Measurements from ENCODE around the gene CHRDL1. TPM values are rescaled to one million over a fixed set of nuclear protein-coding genes. Genes with fewer than 3 reads are reported as not detected.
"Not testable (repeated sequence)": the region's sequence is repeated elsewhere in the genome, so short reads cannot be mapped to it uniquely, and the experiment has no call there.

The CHRDL1 gene
- total RNA-seq, 1 donor from 2014 or later: not detected

GRCh38 chrX:110671068-110671803, 124.4 kb downstream of the CHRDL1 start:
- intact Hi-C loops (cut with micrococcal nuclease): no loop called here
- no peak for TF ChIP-seq CTCF (IDR thresholded peaks at IDR 0.05)
- H3K36me3 Mint-ChIP-seq (ENCODE audit: low read depth): no peaks in the 10 kb centered on the region
- H3K9me3 Mint-ChIP-seq: no peaks in the 10 kb centered on the region
- no peaks in the 10 kb centered on the region for H3K4me1 Mint-ChIP-seq
- H3K27me3 Mint-ChIP-seq: no peaks in the 10 kb centered on the region
- DNase-seq (no peak), ATAC-seq (ENCODE audit: low read depth) (no peak)
- H3K27ac Mint-ChIP-seq: no peak overlapping the region
- POLR2A ChIA-PET: no interaction called here
- no peak overlapping the region for H3K4me3 Mint-ChIP-seq
- CTCF ChIA-PET: no interaction called here

GRCh38 chrX:110669572-110669971, 126.0 kb downstream of the CHRDL1 start:
- intact Hi-C loops (cut with micrococcal nuclease): no loop called here
- H3K27me3 Mint-ChIP-seq: no peaks in the 10 kb centered on the region
- ChIA-PET POLR2A (no interaction called here), CTCF (no interaction called here)
- H3K36me3 Mint-ChIP-seq (ENCODE audit: low read depth): no peaks in the 10 kb centered on the region
- no peaks in the 10 kb centered on the region for H3K4me1 Mint-ChIP-seq
- ATAC-seq (ENCODE audit: low read depth): no peak
- TF ChIP-seq CTCF (IDR thresholded peaks at IDR 0.05): no peak
- H3K9me3 Mint-ChIP-seq: no peaks in the 10 kb centered on the region
- no peak overlapping the region for H3K27ac Mint-ChIP-seq
- no peak overlapping the region for H3K4me3 Mint-ChIP-seq
- DNase-seq: no peak

- Mint-ChIP-seq H3K27me3 (no peaks in the 10 kb centered on the region), H3K27ac (no peak overlapping the region), H3K9me3 (no peaks in the 10 kb centered on the region), H3K4me1 (no peaks in the 10 kb centered on the region), H3K36me3 (ENCODE audit: low read depth) (no peaks in the 10 kb centered on the region), H3K4me3 (no peak overlapping the region)
- no peak for DNase-seq
- ChIA-PET CTCF (no interaction called here), POLR2A (no interaction called here)
- ATAC-seq (ENCODE audit: low read depth): no peak
- no peak for TF ChIP-seq CTCF (IDR thresholded peaks at IDR 0.05)
- intact Hi-C loops (cut with micrococcal nuclease): no loop called here
These were observed 127.9 kb downstream of the CHRDL1 start for GRCh38 chrX:110667706-110668105.

GRCh38 chrX:110665223-110666002, 130.2 kb downstream of the CHRDL1 start:
- ChIA-PET CTCF (no interaction called here), POLR2A (no interaction called here)
- H3K36me3 Mint-ChIP-seq (ENCODE audit: low read depth): no peaks in the 10 kb centered on the region
- TF ChIP-seq CTCF (IDR thresholded peaks at IDR 0.05): no peak
- no peaks in the 10 kb centered on the region for H3K27me3 Mint-ChIP-seq
- H3K27ac Mint-ChIP-seq: no peak overlapping the region
- no peak for ATAC-seq (ENCODE audit: low read depth)
- intact Hi-C loops (cut with micrococcal nuclease): no loop called here
- H3K4me1 Mint-ChIP-seq: no peaks in the 10 kb centered on the region
- no peaks in the 10 kb centered on the region for H3K9me3 Mint-ChIP-seq
- H3K4me3 Mint-ChIP-seq: no peak overlapping the region
- DNase-seq: no peak

GRCh38 chrX:110657073-110657472, 138.5 kb downstream of the CHRDL1 start:
- no peaks in the 10 kb centered on the region for H3K27me3 Mint-ChIP-seq
- POLR2A ChIA-PET: no interaction called here
- H3K4me1 Mint-ChIP-seq: no peaks in the 10 kb centered on the region
- H3K4me3 Mint-ChIP-seq: no peak overlapping the region
- intact Hi-C loops (cut with micrococcal nuclease): no loop called here
- DNase-seq (no peak), ATAC-seq (ENCODE audit: low read depth) (no peak)
- CTCF ChIA-PET: no interaction called here
- peaks cover 4% of the 10 kb centered on the region for H3K9me3 Mint-ChIP-seq
- H3K36me3 Mint-ChIP-seq (ENCODE audit: low read depth): no peaks in the 10 kb centered on the region
- H3K27ac Mint-ChIP-seq: no peak overlapping the region
- no peak for TF ChIP-seq CTCF (IDR thresholded peaks at IDR 0.05)

GRCh38 chrX:110654280-110654679, 141.3 kb downstream of the CHRDL1 start:
- H3K36me3 Mint-ChIP-seq (ENCODE audit: low read depth); DNase-seq; CTCF ChIA-PET; POLR2A ChIA-PET; H3K27ac Mint-ChIP-seq; H3K9me3 Mint-ChIP-seq; H3K27me3 Mint-ChIP-seq; H3K4me1 Mint-ChIP-seq; intact Hi-C loops (cut with micrococcal nuclease); H3K4me3 Mint-ChIP-seq; ATAC-seq (ENCODE audit: low read depth): not testable (repeated sequence)

Data from activated B cell treated with CpG ODN at 0.5 μM for 24 hours (primary cell).